GM12801 (cell line): ENCODE results near the gene PARD6A.

ENCODE experiments used
- TF ChIP-seq, protein P1 (sequence below): IDR thresholded peaks from one replicate; pipeline ENCODE4 v1.5.1; 2011; ENCODE audit warnings: control low read depth; ENCODE audit not compliant: insufficient read length; ENCODE audit errors: extremely low read depth

Gene PARD6A

GRCh38 chr16:67660564-67661028 is at the start of gene PARD6A:
Gene PARD6A (plus strand): TSS chr16:67660960. CDS start chr16:67661039, 79 bp downstream.
- TF ChIP-seq, protein P1, sequence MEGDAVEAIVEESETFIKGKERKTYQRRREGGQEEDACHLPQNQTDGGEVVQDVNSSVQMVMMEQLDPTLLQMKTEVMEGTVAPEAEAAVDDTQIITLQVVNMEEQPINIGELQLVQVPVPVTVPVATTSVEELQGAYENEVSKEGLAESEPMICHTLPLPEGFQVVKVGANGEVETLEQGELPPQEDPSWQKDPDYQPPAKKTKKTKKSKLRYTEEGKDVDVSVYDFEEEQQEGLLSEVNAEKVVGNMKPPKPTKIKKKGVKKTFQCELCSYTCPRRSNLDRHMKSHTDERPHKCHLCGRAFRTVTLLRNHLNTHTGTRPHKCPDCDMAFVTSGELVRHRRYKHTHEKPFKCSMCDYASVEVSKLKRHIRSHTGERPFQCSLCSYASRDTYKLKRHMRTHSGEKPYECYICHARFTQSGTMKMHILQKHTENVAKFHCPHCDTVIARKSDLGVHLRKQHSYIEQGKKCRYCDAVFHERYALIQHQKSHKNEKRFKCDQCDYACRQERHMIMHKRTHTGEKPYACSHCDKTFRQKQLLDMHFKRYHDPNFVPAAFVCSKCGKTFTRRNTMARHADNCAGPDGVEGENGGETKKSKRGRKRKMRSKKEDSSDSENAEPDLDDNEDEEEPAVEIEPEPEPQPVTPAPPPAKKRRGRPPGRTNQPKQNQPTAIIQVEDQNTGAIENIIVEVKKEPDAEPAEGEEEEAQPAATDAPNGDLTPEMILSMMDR: no peak

- TF ChIP-seq, protein P1: no peak
Measured at GRCh38 chr16:67613808-67614207, 47.0 kb upstream of the PARD6A start.

DNA sequence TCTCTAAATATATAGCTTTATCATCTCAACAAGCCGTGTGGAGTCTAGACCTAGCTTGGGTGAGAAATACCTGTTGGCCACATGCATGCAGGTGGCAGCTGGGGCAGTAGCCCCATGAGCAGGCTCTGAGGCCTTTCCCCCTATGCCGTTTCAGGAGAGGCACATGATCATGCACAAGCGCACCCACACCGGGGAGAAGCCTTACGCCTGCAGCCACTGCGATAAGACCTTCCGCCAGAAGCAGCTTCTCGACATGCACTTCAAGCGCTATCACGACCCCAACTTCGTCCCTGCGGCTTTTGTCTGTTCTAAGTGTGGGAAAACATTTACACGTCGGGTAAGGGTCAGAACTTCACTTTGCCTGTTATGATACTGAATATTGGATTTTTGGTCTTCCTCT is 32.5 kb upstream of the PARD6A start:
- TF ChIP-seq, protein P1: no peak

DNA sequence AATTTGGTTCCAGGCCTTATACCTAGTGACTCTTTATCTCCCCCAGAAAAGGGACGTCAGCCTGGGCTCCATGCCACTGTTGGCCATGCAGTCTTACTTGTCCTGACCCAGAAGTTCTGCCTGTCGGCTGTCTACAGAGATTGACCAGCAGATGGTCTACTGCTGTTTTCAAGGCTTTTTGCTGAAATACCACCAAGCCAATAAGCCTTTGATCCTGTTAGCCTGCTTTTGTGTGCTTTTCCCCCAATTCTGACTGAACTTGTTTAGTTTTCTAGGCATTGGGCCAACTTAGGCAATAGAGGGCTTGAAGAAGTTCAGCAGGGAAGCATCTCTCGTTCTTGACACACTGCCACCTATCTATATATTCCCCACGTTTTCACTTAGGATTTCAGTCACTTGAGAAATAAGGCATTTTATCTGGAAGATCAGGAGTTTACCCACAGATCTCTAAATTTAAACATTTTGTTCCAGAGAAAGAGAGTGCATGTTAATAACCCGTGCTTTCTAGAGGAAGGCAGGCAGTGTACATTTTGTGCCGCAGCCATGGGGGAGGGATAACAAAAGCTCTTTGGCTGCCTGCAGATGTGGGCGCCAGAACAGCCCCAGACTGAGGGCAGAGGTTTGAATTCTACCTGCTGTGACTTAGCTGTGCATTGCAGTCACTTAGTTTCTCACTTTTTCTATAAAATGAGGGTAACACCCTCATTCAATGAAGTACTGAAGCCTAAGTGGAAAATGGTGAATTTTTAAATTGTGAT is 28.2 kb upstream of the PARD6A start:
- TF ChIP-seq, protein P1: no peak

- TF ChIP-seq, protein P1: no peak
Measured at GRCh38 chr16:67636713-67637112, 24.0 kb upstream of the PARD6A start.

DNA sequence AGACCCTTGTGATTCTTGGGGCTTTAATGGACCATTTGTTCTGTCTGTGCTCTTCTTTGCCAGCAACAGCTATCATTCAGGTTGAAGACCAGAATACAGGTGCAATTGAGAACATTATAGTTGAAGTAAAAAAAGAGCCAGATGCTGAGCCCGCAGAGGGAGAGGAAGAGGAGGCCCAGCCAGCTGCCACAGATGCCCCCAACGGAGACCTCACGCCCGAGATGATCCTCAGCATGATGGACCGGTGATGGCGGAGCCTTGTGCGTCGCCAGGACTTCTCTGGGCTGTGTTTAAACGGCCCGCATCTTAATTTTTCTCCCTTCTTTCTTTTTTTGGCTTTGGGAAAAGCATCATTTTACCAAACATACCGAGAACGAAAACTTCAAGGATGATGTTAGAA is 23.1 kb upstream of the PARD6A start:
- TF ChIP-seq, protein P1: no peak

DNA sequence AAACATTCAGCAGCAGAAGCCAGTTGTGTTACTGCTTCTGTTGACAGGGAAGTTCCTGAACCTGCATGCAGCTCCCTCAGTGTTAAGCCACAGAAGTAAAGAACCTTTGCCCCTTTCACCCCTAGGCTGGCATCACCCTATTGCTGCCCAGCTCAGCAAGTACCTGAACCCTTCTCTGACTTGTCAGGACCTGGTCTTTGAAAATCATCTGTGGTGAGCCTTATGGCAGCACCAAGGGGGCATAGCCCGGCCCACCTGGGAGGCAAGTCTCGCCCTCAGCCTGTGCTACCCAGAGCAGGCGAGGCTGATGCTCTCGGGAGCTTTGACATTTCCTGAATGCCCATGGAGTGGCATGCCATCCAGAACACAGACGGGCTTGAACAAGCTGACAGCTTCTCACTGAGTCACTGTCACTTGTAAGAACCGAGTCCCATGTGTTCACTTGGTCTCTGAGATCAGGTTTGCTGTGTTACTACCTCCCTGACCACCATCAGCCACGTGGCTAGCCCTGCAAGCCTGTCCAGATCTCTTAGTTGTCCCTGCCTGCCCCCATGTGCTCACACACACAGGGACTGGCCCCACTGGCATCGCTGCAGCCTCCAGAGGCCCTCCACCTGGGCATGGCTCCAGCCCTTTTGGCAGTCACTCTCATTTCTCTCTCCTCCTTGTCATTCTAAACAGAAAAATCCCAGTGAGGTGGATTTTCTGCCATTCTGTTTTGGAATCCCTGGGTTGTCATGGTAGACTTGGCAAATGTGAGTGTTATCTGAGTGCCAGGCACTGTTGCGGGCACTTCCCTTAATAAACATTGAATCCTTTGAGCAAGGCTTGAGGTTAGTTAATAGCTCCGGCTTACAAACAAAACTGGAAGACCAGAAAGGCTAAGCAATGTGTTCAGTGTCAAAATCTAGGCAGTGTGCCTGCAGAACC is 18.7 kb upstream of the PARD6A start:
- TF ChIP-seq, protein P1: no peak
